Measurements from ENCODE around the gene PITPNC1.
A peak's percentile ranks its signal among the peaks of the same experiment; 100 is the strongest.

PITPNC1 gene

GRCh38 chr17:67360880-67361279, 16.2 kb upstream of the PITPNC1 start:
- Histone ChIP-seq H3K36me3 (ENCODE audit: insufficient read depth, low read length) (peaks cover 64% of the 10 kb centered on the region), H3K79me2 (ENCODE audit: insufficient read depth, low read length) (peaks cover 76% of the 10 kb centered on the region), H2AFZ (ENCODE audit: low read length) (no peak overlapping the region), H3K4me2 (ENCODE audit: low read length) (no peak overlapping the region), H3F3A (ENCODE audit: insufficient read depth, low read length) (no peaks in the 10 kb centered on the region), H3K27me3 (ENCODE audit: insufficient read depth, low read length) (no peaks in the 10 kb centered on the region), H3K4me1 (ENCODE audit: insufficient read depth, low read length, severe bottlenecking) (peaks cover 37% of the 10 kb centered on the region), H3K4me3 (ENCODE audit: low read depth, low read length, poor library complexity, severe bottlenecking) (no peak overlapping the region), H3K9me3 (ENCODE audit: low read length) (no peaks in the 10 kb centered on the region), H3K9me2 (ENCODE audit: low read depth, low read length) (no peaks in the 10 kb centered on the region), H4K20me1 (ENCODE audit: insufficient read depth, low read length) (no peaks in the 10 kb centered on the region), H3K9ac (ENCODE audit: low read length) (no peak overlapping the region), H3K27ac (ENCODE audit: low read depth, low read length, poor library complexity, severe bottlenecking) (no peak overlapping the region)
- TF ChIP-seq CTCF (IDR thresholded peaks at IDR 0.05; ENCODE audit: low read length) (no peak), EZH2 (IDR thresholded peaks at IDR 0.05; ENCODE audit: borderline replicate concordance, low read length) (no peak)

GRCh38 chr17:67362173-67362572, 14.9 kb upstream of the PITPNC1 start:
- Histone ChIP-seq H3K4me3 (ENCODE audit: low read depth, low read length, poor library complexity, severe bottlenecking) (no peak overlapping the region), H3K9me2 (ENCODE audit: low read depth, low read length) (no peaks in the 10 kb centered on the region), H3K9me3 (ENCODE audit: low read length) (no peaks in the 10 kb centered on the region), H3K4me2 (ENCODE audit: low read length) (no peak overlapping the region), H2AFZ (ENCODE audit: low read length) (no peak overlapping the region), H3K4me1 (ENCODE audit: insufficient read depth, low read length, severe bottlenecking) (peaks cover 42% of the 10 kb centered on the region), H3F3A (ENCODE audit: insufficient read depth, low read length) (no peaks in the 10 kb centered on the region), H3K9ac (ENCODE audit: low read length) (no peak overlapping the region), H3K27me3 (ENCODE audit: insufficient read depth, low read length) (no peaks in the 10 kb centered on the region), H4K20me1 (ENCODE audit: insufficient read depth, low read length) (no peaks in the 10 kb centered on the region), H3K36me3 (ENCODE audit: insufficient read depth, low read length) (peaks cover 54% of the 10 kb centered on the region), H3K79me2 (ENCODE audit: insufficient read depth, low read length) (peaks cover 80% of the 10 kb centered on the region), H3K27ac (ENCODE audit: low read depth, low read length, poor library complexity, severe bottlenecking) (no peak overlapping the region)
- no peak for TF ChIP-seq CTCF (IDR thresholded peaks at IDR 0.05; ENCODE audit: low read length)
- no peak for TF ChIP-seq EZH2 (IDR thresholded peaks at IDR 0.05; ENCODE audit: borderline replicate concordance, low read length)

- Histone ChIP-seq H3K27me3 (ENCODE audit: insufficient read depth, low read length) (no peaks in the 10 kb centered on the region), H2AFZ (ENCODE audit: low read length) (no peak overlapping the region), H3K9me3 (ENCODE audit: low read length) (no peaks in the 10 kb centered on the region), H3F3A (ENCODE audit: insufficient read depth, low read length) (no peaks in the 10 kb centered on the region), H4K20me1 (ENCODE audit: insufficient read depth, low read length) (no peaks in the 10 kb centered on the region), H3K4me2 (ENCODE audit: low read length) (peak overlapping the region; percentile 92), H3K9ac (ENCODE audit: low read length) (peak overlapping the region; percentile 98), H3K79me2 (ENCODE audit: insufficient read depth, low read length) (peaks cover 60% of the 10 kb centered on the region), H3K9me2 (ENCODE audit: low read depth, low read length) (no peaks in the 10 kb centered on the region), H3K27ac (ENCODE audit: low read depth, low read length, poor library complexity, severe bottlenecking) (peak overlapping the region; percentile 59), H3K4me3 (ENCODE audit: low read depth, low read length, poor library complexity, severe bottlenecking) (peak overlapping the region; percentile 97), H3K4me1 (ENCODE audit: insufficient read depth, low read length, severe bottlenecking) (peaks cover 38% of the 10 kb centered on the region), H3K36me3 (ENCODE audit: insufficient read depth, low read length) (peaks cover 36% of the 10 kb centered on the region)
- TF ChIP-seq CTCF (IDR thresholded peaks at IDR 0.05; ENCODE audit: low read length) = no peak
- TF ChIP-seq EZH2 (IDR thresholded peaks at IDR 0.05; ENCODE audit: borderline replicate concordance, low read length) = no peak
Observed at GRCh38 chr17:67364847-67365737, 12.0 kb upstream of the PITPNC1 start.

Measured in OCI-LY1 (cell line).